ENCODE measurements around the gene CDON.

GRCh38 chr11:126062679-126063506 is at the start of gene CDON:
- peak; percentile 34; the same call in 1 of the 2 replicates for TF ChIP-seq POLR2AphosphoS5 (IDR thresholded peaks at IDR 0.05; ENCODE audit: borderline replicate concordance, low read depth, low read length)
- no peak for TF ChIP-seq EZH2 (IDR thresholded peaks at IDR 0.05)

Data from SK-N-MC (cell line).